ELF-1 (cell line): ENCODE results near the gene MAFB.

Source experiments
- DNase-seq: peaks from one replicate; pipeline ENCODE4 v3.0.0-alpha.2; 2016; ENCODE audit warnings: low read depth, low spot score

MAFB gene

GRCh38 chr20:40682104-40682981 lies 6.7 kb downstream of the MAFB start:
- DNase-seq = no peak

- DNase-seq = no peak
Measured at GRCh38 chr20:40681684-40682083, 7.4 kb downstream of the MAFB start.

- no peak for DNase-seq
Measured at GRCh38 chr20:40681165-40681564, 7.9 kb downstream of the MAFB start.

- DNase-seq = no peak
Measured at GRCh38 chr20:40680161-40680959, 8.7 kb downstream of the MAFB start.

- DNase-seq = no peak
Measured at GRCh38 chr20:40679184-40679583, 9.9 kb downstream of the MAFB start.

- DNase-seq = no peak
Measured at GRCh38 chr20:40678286-40678875, 10.7 kb downstream of the MAFB start.

- DNase-seq = no peak
Measured at GRCh38 chr20:40677343-40677924, 11.6 kb downstream of the MAFB start.

- DNase-seq = no peak
Measured at GRCh38 chr20:40676491-40677269, 12.4 kb downstream of the MAFB start.

GRCh38 chr20:40675599-40676221 lies 13.3 kb downstream of the MAFB start:
- DNase-seq = no peak

- peak; percentile 76 for DNase-seq
Measured at GRCh38 chr20:40673442-40673841, 15.6 kb downstream of the MAFB start.

GRCh38 chr20:40672095-40672494 lies 16.9 kb downstream of the MAFB start:
- no peak for DNase-seq

- DNase-seq = no peak
Measured at GRCh38 chr20:40670253-40670652, 18.8 kb downstream of the MAFB start.

- no peak for DNase-seq
Measured at GRCh38 chr20:40669692-40670091, 19.3 kb downstream of the MAFB start.

GRCh38 chr20:40668449-40669228 lies 20.4 kb downstream of the MAFB start:
- no peak for DNase-seq

GRCh38 chr20:40667503-40667902 lies 21.5 kb downstream of the MAFB start:
- DNase-seq = no peak

GRCh38 chr20:40666336-40666735 lies 22.7 kb downstream of the MAFB start:
- DNase-seq = no peak

GRCh38 chr20:40664891-40665290 lies 24.1 kb downstream of the MAFB start:
- DNase-seq = no peak

GRCh38 chr20:40663991-40664880 lies 24.8 kb downstream of the MAFB start:
- peak; percentile 90 for DNase-seq

- no peak for DNase-seq
Measured at GRCh38 chr20:40663304-40663790, 25.7 kb downstream of the MAFB start.
